Measurements from ENCODE around the gene FAP. TPM values are rescaled to one million over a fixed set of nuclear protein-coding genes. Genes with fewer than 3 reads are reported as not detected.

Gene FAP
- total and polyA plus RNA-seq, 9 of the 15 experiments (the other 6 are each of a cell fraction or from before 2014, with no cell fraction given) = not detected

DNA sequence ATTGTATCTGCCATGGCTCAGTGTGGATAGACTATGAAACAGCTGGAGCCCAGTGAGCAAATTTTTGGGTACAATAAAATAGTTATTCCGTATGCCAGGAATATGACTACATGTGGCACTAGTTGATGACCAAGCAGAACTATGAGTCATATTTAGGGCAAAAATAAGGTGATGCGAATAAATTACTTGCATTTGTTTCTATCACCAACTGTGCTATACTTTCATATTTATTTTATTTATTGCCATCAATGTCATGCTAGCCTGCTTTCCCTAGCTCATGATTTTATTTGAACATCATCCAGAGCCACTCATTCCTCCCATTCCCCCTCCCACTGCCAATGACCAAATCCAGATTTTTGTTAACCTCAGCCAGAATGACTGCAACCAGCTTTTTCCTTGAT, 13.3 kb upstream of the FAP start:
- Histone ChIP-seq H3K4me1 (replicated peaks in 1 of 2; ENCODE audit: control insufficient read depth in 2 of 2, insufficient read depth in 2 of 2, low read length in 2 of 2) (no peaks in the 10 kb centered on the region), H4K20me1 (replicated peaks; ENCODE audit: control insufficient read depth, insufficient read depth, low read length) (no peaks in the 10 kb centered on the region), H3K27me3 (ENCODE audit: control insufficient read depth in 2 of 2, insufficient read depth in 2 of 2, low read length in 2 of 2) (no peaks in the 10 kb centered on the region), H3K27ac (ENCODE audit: extremely low read depth, low read depth, low read length) (no peak overlapping the region), H3K4me2 (ENCODE audit: insufficient read depth, low read length) (no peak overlapping the region), H3K79me2 (ENCODE audit: control insufficient read depth, insufficient read depth, low read length) (no peaks in the 10 kb centered on the region), H3K9me3 (replicated peaks; ENCODE audit: control insufficient read depth, insufficient read depth, low read depth, low read length) (no peaks in the 10 kb centered on the region; the same call in 1 of the 2 replicates), H3K9me1 (ENCODE audit: control insufficient read depth, insufficient read depth, low read length) (no peaks in the 10 kb centered on the region), H3K9ac (ENCODE audit: insufficient read depth in 1 of 2, low read depth in 2 of 2, low read length in 2 of 2) (no peak overlapping the region), H3K36me3 (ENCODE audit: control insufficient read depth, insufficient read depth, low read length) (no peaks in the 10 kb centered on the region), H3K4me3 (no peak overlapping the region), H2AFZ (ENCODE audit: low read depth, low read length) (no peak overlapping the region)
- TF ChIP-seq XRCC5 (IDR thresholded peaks at IDR 0.05; ENCODE audit: low read depth, low read length) = no peak
- TF ChIP-seq, protein P1, sequence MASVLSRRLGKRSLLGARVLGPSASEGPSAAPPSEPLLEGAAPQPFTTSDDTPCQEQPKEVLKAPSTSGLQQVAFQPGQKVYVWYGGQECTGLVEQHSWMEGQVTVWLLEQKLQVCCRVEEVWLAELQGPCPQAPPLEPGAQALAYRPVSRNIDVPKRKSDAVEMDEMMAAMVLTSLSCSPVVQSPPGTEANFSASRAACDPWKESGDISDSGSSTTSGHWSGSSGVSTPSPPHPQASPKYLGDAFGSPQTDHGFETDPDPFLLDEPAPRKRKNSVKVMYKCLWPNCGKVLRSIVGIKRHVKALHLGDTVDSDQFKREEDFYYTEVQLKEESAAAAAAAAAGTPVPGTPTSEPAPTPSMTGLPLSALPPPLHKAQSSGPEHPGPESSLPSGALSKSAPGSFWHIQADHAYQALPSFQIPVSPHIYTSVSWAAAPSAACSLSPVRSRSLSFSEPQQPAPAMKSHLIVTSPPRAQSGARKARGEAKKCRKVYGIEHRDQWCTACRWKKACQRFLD (CRISPR knock-in tag; IDR thresholded peaks at IDR 0.05) = no peak
- TF ChIP-seq SRSF9 (IDR thresholded peaks at IDR 0.05; ENCODE audit: borderline replicate concordance, low read depth, low read length) = no peak
- TF ChIP-seq, protein P2, sequence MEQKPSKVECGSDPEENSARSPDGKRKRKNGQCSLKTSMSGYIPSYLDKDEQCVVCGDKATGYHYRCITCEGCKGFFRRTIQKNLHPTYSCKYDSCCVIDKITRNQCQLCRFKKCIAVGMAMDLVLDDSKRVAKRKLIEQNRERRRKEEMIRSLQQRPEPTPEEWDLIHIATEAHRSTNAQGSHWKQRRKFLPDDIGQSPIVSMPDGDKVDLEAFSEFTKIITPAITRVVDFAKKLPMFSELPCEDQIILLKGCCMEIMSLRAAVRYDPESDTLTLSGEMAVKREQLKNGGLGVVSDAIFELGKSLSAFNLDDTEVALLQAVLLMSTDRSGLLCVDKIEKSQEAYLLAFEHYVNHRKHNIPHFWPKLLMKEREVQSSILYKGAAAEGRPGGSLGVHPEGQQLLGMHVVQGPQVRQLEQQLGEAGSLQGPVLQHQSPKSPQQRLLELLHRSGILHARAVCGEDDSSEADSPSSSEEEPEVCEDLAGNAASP (IDR thresholded peaks at IDR 0.05) = no peak
- TF ChIP-seq, protein P3, sequence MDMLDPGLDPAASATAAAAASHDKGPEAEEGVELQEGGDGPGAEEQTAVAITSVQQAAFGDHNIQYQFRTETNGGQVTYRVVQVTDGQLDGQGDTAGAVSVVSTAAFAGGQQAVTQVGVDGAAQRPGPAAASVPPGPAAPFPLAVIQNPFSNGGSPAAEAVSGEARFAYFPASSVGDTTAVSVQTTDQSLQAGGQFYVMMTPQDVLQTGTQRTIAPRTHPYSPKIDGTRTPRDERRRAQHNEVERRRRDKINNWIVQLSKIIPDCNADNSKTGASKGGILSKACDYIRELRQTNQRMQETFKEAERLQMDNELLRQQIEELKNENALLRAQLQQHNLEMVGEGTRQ (CRISPR knock-in tag; IDR thresholded peaks at IDR 0.05) = no peak
- TF ChIP-seq TBP (optimal IDR thresholded peaks at IDR 0.05; ENCODE audit: low read depth, low read length) = no peak
- TF ChIP-seq TOE1 (IDR thresholded peaks at IDR 0.05; ENCODE audit: borderline replicate concordance) = no peak
- no peak for TF ChIP-seq TOE1 (CRISPR knock-in tag; IDR thresholded peaks at IDR 0.05; ENCODE audit: borderline replicate concordance, low read depth)
- TF ChIP-seq ZNF644 (tag; IDR thresholded peaks at IDR 0.05; ENCODE audit: low read depth) = no peak
- TF ChIP-seq EP300 (IDR thresholded peaks at IDR 0.05; ENCODE audit: low read length) = no peak
- no peak for TF ChIP-seq NUFIP1 (IDR thresholded peaks at IDR 0.05; ENCODE audit: partially characterized antibody)
- TF ChIP-seq POLR3G (IDR thresholded peaks at IDR 0.05; ENCODE audit: extremely low read depth, insufficient read length, insufficient replicate concordance) = no peak
- TF ChIP-seq FOS (IDR thresholded peaks at IDR 0.05; ENCODE audit: extremely low read depth, insufficient read length) = no peak
- no peak for TF ChIP-seq RBFOX2 (IDR thresholded peaks at IDR 0.05; ENCODE audit: low read depth, low read length)
- TF ChIP-seq KLF1 (tag; IDR thresholded peaks at IDR 0.05) = no peak
- no peak for TF ChIP-seq ATF7 (IDR thresholded peaks at IDR 0.05)
- TF ChIP-seq MECOM (CRISPR knock-in tag; IDR thresholded peaks at IDR 0.05) = no peak
- no peak for TF ChIP-seq CBX1 (IDR thresholded peaks at IDR 0.05; ENCODE audit: low read depth)
- no peak for TF ChIP-seq HMG20B (CRISPR knock-in tag; IDR thresholded peaks at IDR 0.05)
- no peak for TF ChIP-seq ZNF197 (CRISPR knock-in tag; IDR thresholded peaks at IDR 0.05; ENCODE audit: low read depth)
- WGBS (ENCODE audit: insufficient coverage, low coverage, missing lambda C conversion rate) = 0% methylated on average over 2 of the region's 2 CpGs
- intact Hi-C loops (cut with micrococcal nuclease) = no loop called here
- FAIRE-seq (no peak), ATAC-seq (no peak), DNase-seq (ENCODE audit: extremely low read depth in 1 of 4, low spot score in 3 of 4) (no peak)
- BruUV-seq (replicated peaks) = no TSS peak
- in situ Hi-C loops (cut with MboI) = no loop called here
- ChIA-PET POLR2A (no interaction called here), CTCF (ENCODE audit: low intra/inter-chr PET ratio) (no interaction called here)

Measured in K562 (cell line).